COLO829 (cell line): Measurements from ENCODE around the gene TREML4.

Source experiments
- DNase-seq: peaks from one replicate; pipeline ENCODE4 v3.0.0; 2012; ENCODE audit warnings: low spot score

Gene TREML4

GRCh38 chr6:41288030-41288753 lies 60.0 kb downstream of the TREML4 start:
- peak; percentile 40 for DNase-seq
